Panc1 (cell line): ENCODE measurements around the gene ITGB4. TPM values are rescaled to one million over a fixed set of nuclear protein-coding genes. Genes with fewer than 3 reads are reported as not detected.
A peak's percentile ranks its signal among the peaks of the same experiment; 100 is the strongest.

ENCODE experiments used
- ATAC-seq: fragments of 200-7000 bp; cut with Tn5 transposase; 2 replicates; pipeline ENCODE4 v1.9.1; 2020; ENCODE audit warnings: mild to moderate bottlenecking, moderate library complexity
- BruUV-seq: library from RNA; stranded (reverse); fragments of 400-500 nt; replicated peaks from 2 replicates; lab custom pipeline; 2021; lab: Mats Ljungman, UMichigan
- CTCF ChIA-PET: fragments of 300-600 bp; sonication (Branson Sonifier 250); formaldehyde crosslinking; loops from one replicate; lab custom pipeline; 2022; ENCODE audit warnings: antibody characterized with exemption; lab: Charles Lee
- POLR2A ChIA-PET: fragments of 300-600 bp; sonication (Branson Sonifier 250); formaldehyde crosslinking; loops from one replicate; lab custom pipeline; 2022; ENCODE audit warnings: antibody characterized with exemption; lab: Charles Lee
- DNase-seq: peaks from one replicate; pipeline ENCODE4 v3.0.0-alpha.2; 2010; ENCODE audit warnings: low read depth, low spot score
- H3K27ac ChIP-seq: 2 replicates; pipeline ENCODE4 v1.5.1; 2011; ENCODE audit warnings: mild to moderate bottlenecking, low read length, inconsistent platforms
- H3K27me3 ChIP-seq: fragments of 200-500 bp; sonication (Bioruptor generic); 2 replicates; pipeline ENCODE4 v1.6.0; 2014; ENCODE audit warnings: low read length, inconsistent platforms; ENCODE audit not compliant: control insufficient read depth, insufficient read depth
- H3K36me3 ChIP-seq: fragments of 200-500 bp; sonication (Bioruptor generic); 2 replicates; pipeline ENCODE4 v1.5.1; 2014; ENCODE audit warnings: inconsistent platforms, mild to moderate bottlenecking, low read length, moderate library complexity; ENCODE audit not compliant: control insufficient read depth, insufficient read depth
- H3K4me1 ChIP-seq: 2 replicates; pipeline ENCODE4 v1.5.1; 2011; ENCODE audit warnings: inconsistent platforms, mild to moderate bottlenecking, low read length, moderate library complexity; ENCODE audit not compliant: control insufficient read depth, insufficient read depth
- H3K4me3 ChIP-seq, 2 experiments: 2 replicates each; pipeline ENCODE4 v1.5.1; 2011 to 2012; ENCODE audit warnings: low read depth in 2 of 2, low read length in 2 of 2, mild to moderate bottlenecking in 2 of 2, inconsistent platforms in 1 of 2, moderate library complexity in 1 of 2
- H3K9me3 ChIP-seq: fragments of 200-500 bp; sonication (Bioruptor generic); 2 replicates; pipeline ENCODE4 v1.5.1; 2014; ENCODE audit warnings: low read depth, mild to moderate bottlenecking, inconsistent platforms, low read length, moderate library complexity; ENCODE audit not compliant: control insufficient read depth, insufficient read depth
- CTCF ChIP-seq: fragments of 450-650 bp; IDR thresholded peaks from 2 replicates; pipeline ENCODE4 v1.5.1; 2017; ENCODE audit warnings: mild to moderate bottlenecking
- POLR2AphosphoS5 ChIP-seq: IDR thresholded peaks from 2 replicates; pipeline ENCODE4 v1.6.1; 2012; ENCODE audit warnings: mild to moderate bottlenecking, low read depth, low read length, moderate library complexity
- REST ChIP-seq, 2 experiments: IDR thresholded peaks; 2 replicates each; pipeline ENCODE4 v1.6.1; 2011 to 2012; ENCODE audit warnings: low read depth in 2 of 2, control low read depth in 1 of 2, low read length in 1 of 2, mild to moderate bottlenecking in 1 of 2, moderate library complexity in 1 of 2; ENCODE audit not compliant: insufficient read depth in 1 of 2
- SIN3A ChIP-seq: IDR thresholded peaks from 2 replicates; pipeline ENCODE4 v1.6.1; 2012; ENCODE audit warnings: low read depth, mild to moderate bottlenecking, low read length, moderate library complexity, borderline replicate concordance; ENCODE audit not compliant: insufficient read depth
- TCF7L2 ChIP-seq: IDR thresholded peaks from 2 replicates; pipeline ENCODE4 v1.6.1; 2011; ENCODE audit warnings: mild to moderate bottlenecking, low read depth, low read length, inconsistent platforms
- in situ Hi-C: cut with HindIII; loops from 2 replicates; pipeline ENCODE4 v1.10.0; 2016; ENCODE audit warnings: low sequenced_read_pairs, low pct_unique_long_range_greater_than_20kb
- intact Hi-C: fragments of 100-400 bp; cut with micrococcal nuclease; formaldehyde crosslinking; loops from one replicate; pipeline ENCODE4 v1.10.0; 2022; ENCODE audit not compliant: unreplicated experiment
- total RNA-seq: library from RNA; stranded (reverse); gene quantifications from one replicate; pipeline ENCODE4 v1.2.1, GENCODE V29; 2021; ENCODE audit not compliant: unreplicated experiment

Gene ITGB4
- total RNA-seq, 1 experiment from 2014 or later: 100 TPM

GRCh38 chr17:75691801-75692626 is 29.2 kb upstream of the ITGB4 start:
- BruUV-seq: TSS peak; percentile 31
- Histone ChIP-seq H3K4me3 (no peak overlapping the region), H3K27ac (peak overlapping the region; percentile 81), H3K9me3 (no peaks in the 10 kb centered on the region), H3K4me1 (peaks cover 61% of the 10 kb centered on the region), H3K36me3 (no peaks in the 10 kb centered on the region; the same call in 1 of the 2 replicates), H3K27me3 (no peaks in the 10 kb centered on the region)
- ChIA-PET CTCF (interaction anchor here (0.6 to 1.1 kb wide), 3 partner anchors 11 to 56 kb away, joined by 3 to 11 read pairs (median 3); no protein-coding TSS in a partner anchor), POLR2A (interaction anchor here (1.0 kb wide), 1 partner anchor 17 kb away, joined by 5 read pairs; no protein-coding TSS in a partner anchor)
- no peak for TF ChIP-seq SIN3A
- TF ChIP-seq POLR2AphosphoS5: no peak
- TF ChIP-seq TCF7L2: no peak
- TF ChIP-seq CTCF: no peak
- TF ChIP-seq REST (IDR thresholded peaks at IDR 0.05; ENCODE audit: insufficient read depth in 1 of 2, low read depth in 2 of 2, low read length in 1 of 2): no peak
- intact Hi-C loops (no loop called here), in situ Hi-C loops (no loop called here)
- ATAC-seq: no peak
- DNase-seq: no peak

GRCh38 chr17:75692976-75693375 is 28.3 kb upstream of the ITGB4 start:
- Histone ChIP-seq H3K36me3 (peaks cover 2% of the 10 kb centered on the region; the same call in 1 of the 2 replicates), H3K4me3 (no peak overlapping the region), H3K27ac (peak overlapping the region; percentile 81), H3K27me3 (no peaks in the 10 kb centered on the region), H3K9me3 (no peaks in the 10 kb centered on the region), H3K4me1 (peaks cover 70% of the 10 kb centered on the region)
- intact Hi-C loops: no loop called here
- ChIA-PET POLR2A (interaction anchor here (0.8 to 1.0 kb wide), 2 partner anchors 18 to 36 kb away, joined by 3 to 5 read pairs; no protein-coding TSS in a partner anchor), CTCF (interaction anchor here (0.6 to 0.7 kb wide), 2 partner anchors 12 to 370 kb away, joined by 3 to 14 read pairs; no protein-coding TSS in a partner anchor)
- in situ Hi-C loops: no loop called here
- BruUV-seq: no TSS peak
- ATAC-seq (peak; percentile 40), DNase-seq (no peak)
- TF ChIP-seq TCF7L2 (no peak), CTCF (no peak), POLR2AphosphoS5 (no peak; the same call in 1 of the 2 replicates), SIN3A (no peak), REST (IDR thresholded peaks at IDR 0.05; ENCODE audit: insufficient read depth in 1 of 2, low read depth in 2 of 2, low read length in 1 of 2) (no peak)
